H1 (cell line): ENCODE measurements around the gene MLYCD. TPM values are rescaled to one million over a fixed set of nuclear protein-coding genes. Genes with fewer than 3 reads are reported as not detected.

Source experiments
- CTCF ChIA-PET: fragments of 300-600 bp; sonication (Branson Sonifier 250); formaldehyde crosslinking; loops from one replicate; lab custom pipeline; 2021; ENCODE audit not compliant: partially characterized antibody; lab: Charles Lee
- POLR2A ChIA-PET: fragments of 300-600 bp; sonication (Branson Sonifier 250); formaldehyde crosslinking; loops from one replicate; lab custom pipeline; 2021; ENCODE audit warnings: inconsistent platforms; ENCODE audit not compliant: partially characterized antibody; lab: Charles Lee
- DNase-seq, 2 experiments: peaks; one replicate each; pipeline versions ENCODE4 v3.0.0 to v3.0.0-alpha.2; 2010 to 2022; ENCODE audit warnings: low spot score in 2 of 2, low read depth in 1 of 2, mixed read lengths in 1 of 2
- FAIRE-seq: peaks from 2 replicates; lab custom pipeline; 2011; peaks lifted over from hg19 to GRCh38; lab: Jason Lieb, UNC
- H2AFZ ChIP-seq: 2 replicates; pipeline ENCODE4 v1.8.1; 2012; ENCODE audit warnings: low read length, inconsistent platforms
- H2AK5ac ChIP-seq: 2 replicates; pipeline ENCODE4 v1.6.1; 2013; ENCODE audit warnings: low read depth, low read length
- H2BK120ac ChIP-seq: replicated peaks from 2 replicates; pipeline ENCODE3; 2013; ENCODE audit warnings: low read depth, low read length, inconsistent platforms
- H2BK12ac ChIP-seq: 2 replicates; pipeline ENCODE4 v1.6.1; 2013; ENCODE audit warnings: low read depth, low read length
- H2BK15ac ChIP-seq: 2 replicates; pipeline ENCODE4 v1.6.1; 2013; ENCODE audit warnings: low read length
- H2BK20ac ChIP-seq: 2 replicates; pipeline ENCODE4 v1.6.1; 2013; ENCODE audit warnings: low read length
- H2BK5ac ChIP-seq: 2 replicates; pipeline ENCODE4 v1.6.1; 2013; ENCODE audit warnings: low read depth, low read length
- H3K14ac ChIP-seq: 2 replicates; pipeline ENCODE4 v1.6.1; 2013; ENCODE audit warnings: inconsistent platforms; ENCODE audit not compliant: insufficient read length
- H3K18ac ChIP-seq: 2 replicates; pipeline ENCODE4 v1.6.1; 2013; ENCODE audit warnings: low read length; ENCODE audit errors: extremely low read depth
- H3K23ac ChIP-seq: 2 replicates; pipeline ENCODE4 v1.6.1; 2013; ENCODE audit warnings: inconsistent platforms; ENCODE audit not compliant: insufficient read length
- H3K23me2 ChIP-seq: 2 replicates; pipeline ENCODE4 v1.6.1; 2013; ENCODE audit warnings: low read depth, low read length
- H3K27ac ChIP-seq: 2 replicates; pipeline ENCODE4 v1.6.1; 2011; ENCODE audit warnings: low read depth, low read length, inconsistent platforms
- H3K27me3 ChIP-seq, 4 experiments: replicated peaks in 1 of 4; 1 replicate in 1 of 4; 2 replicates in 3 of 4; pipeline versions ENCODE4 v1.6.1 to v1.8.1; 2011 to 2013; ENCODE audit warnings: low read length in 3 of 4, mild to moderate bottlenecking in 3 of 4, inconsistent platforms in 2 of 4, mixed read lengths in 2 of 4, moderate library complexity in 1 of 4; ENCODE audit not compliant: control insufficient read depth in 3 of 4, insufficient read depth in 3 of 4; ENCODE audit errors: extremely low read depth in 1 of 4
- H3K36me3 ChIP-seq, 4 experiments: 2 replicates each; pipeline versions ENCODE4 v1.6.1 to v1.8.1; 2011 to 2013; ENCODE audit warnings: mild to moderate bottlenecking in 4 of 4, low read length in 3 of 4, moderate library complexity in 2 of 4, control low read depth in 1 of 4, inconsistent platforms in 1 of 4; ENCODE audit not compliant: insufficient read depth in 4 of 4, control insufficient read depth in 2 of 4
- H3K4ac ChIP-seq: replicated peaks from 2 replicates; pipeline ENCODE3; 2013; ENCODE audit warnings: low read length, low read depth, mixed read lengths, inconsistent platforms; ENCODE audit not compliant: insufficient read length
- H3K4me1 ChIP-seq, 4 experiments: replicated peaks in 1 of 4; 1 replicate in 1 of 4; 2 replicates in 3 of 4; pipeline versions ENCODE4 v1.6.1 to v1.8.1; 2011 to 2013; ENCODE audit warnings: low read length in 3 of 4, inconsistent platforms in 2 of 4, mixed read lengths in 1 of 4; ENCODE audit not compliant: insufficient read depth in 4 of 4, control insufficient read depth in 3 of 4
- H3K4me2 ChIP-seq, 2 experiments: 2 replicates each; pipeline versions ENCODE4 v1.6.1 to v1.8.1; 2011 to 2013; ENCODE audit warnings: low read depth in 2 of 2, low read length in 2 of 2, control low read depth in 1 of 2, inconsistent platforms in 1 of 2, mild to moderate bottlenecking in 1 of 2; ENCODE audit not compliant: insufficient read depth in 1 of 2
- H3K4me3 ChIP-seq, 4 experiments: fragments of 200-600, 300-600 bp in 1 of 4; sonication (generic), shearing (Covaris generic), sonication (Bioruptor Twin) in 1 of 4; 2 replicates each; pipeline versions ENCODE4 v1.5.1 to v1.8.1; 2011 to 2016; ENCODE audit warnings: low read length in 4 of 4, low read depth in 3 of 4, control low read depth in 2 of 4, inconsistent platforms in 2 of 4, mild to moderate bottlenecking in 2 of 4, mixed read lengths in 1 of 4, moderate library complexity in 1 of 4; ENCODE audit not compliant: insufficient read depth in 2 of 4; ENCODE audit errors: extremely low read depth in 1 of 4
- H3K56ac ChIP-seq: replicated peaks from 2 replicates; pipeline ENCODE3; 2013; ENCODE audit warnings: low read depth, mild to moderate bottlenecking, mixed read lengths, low read length, inconsistent platforms; ENCODE audit not compliant: insufficient read length
- H3K79me1 ChIP-seq: 2 replicates; pipeline ENCODE4 v1.6.1; 2013; ENCODE audit warnings: low read depth, low read length, control low read depth
- H3K79me2 ChIP-seq, 2 experiments: 2 replicates each; pipeline versions ENCODE4 v1.6.1 to v1.8.1; 2012 to 2013; ENCODE audit warnings: low read length in 2 of 2, mild to moderate bottlenecking in 2 of 2, inconsistent platforms in 1 of 2; ENCODE audit not compliant: insufficient read depth in 2 of 2, control insufficient read depth in 1 of 2
- H3K9ac ChIP-seq, 4 experiments: replicated peaks in 1 of 4; 1 replicate in 1 of 4; 2 replicates in 3 of 4; pipeline versions ENCODE4 v1.6.1 to v1.8.1; 2011 to 2013; ENCODE audit warnings: low read depth in 3 of 4, low read length in 3 of 4, control low read depth in 2 of 4, mild to moderate bottlenecking in 2 of 4, moderate library complexity in 2 of 4, inconsistent platforms in 1 of 4; ENCODE audit errors: extremely low read depth in 1 of 4
- H3K9me3 ChIP-seq, 2 experiments: 2 replicates each; pipeline versions ENCODE4 v1.6.1 to v1.8.1; 2012 to 2013; ENCODE audit warnings: mild to moderate bottlenecking in 2 of 2, moderate library complexity in 2 of 2, control low read depth in 1 of 2, inconsistent platforms in 1 of 2, low read depth in 1 of 2, low read length in 1 of 2, mixed read lengths in 1 of 2; ENCODE audit not compliant: insufficient read depth in 2 of 2
- H4K20me1 ChIP-seq, 2 experiments: replicated peaks in 1 of 2; 2 replicates each; pipeline versions ENCODE3 to v1.8.1; 2011 to 2013; ENCODE audit warnings: inconsistent platforms in 2 of 2, low read length in 2 of 2, mild to moderate bottlenecking in 1 of 2; ENCODE audit not compliant: insufficient read depth in 2 of 2, control insufficient read depth in 1 of 2
- H4K5ac ChIP-seq: 2 replicates; pipeline ENCODE4 v1.6.1; 2013; ENCODE audit warnings: low read length, low read depth, mixed read lengths, inconsistent platforms; ENCODE audit not compliant: insufficient read length
- H4K8ac ChIP-seq: 2 replicates; pipeline ENCODE4 v1.8.0; 2013; ENCODE audit warnings: mild to moderate bottlenecking, moderate library complexity, low read length, inconsistent platforms; ENCODE audit not compliant: insufficient read depth; ENCODE audit errors: extremely low read depth
- H4K91ac ChIP-seq: replicated peaks from 2 replicates; pipeline ENCODE3; 2013; ENCODE audit warnings: low read length, mixed read lengths, inconsistent platforms; ENCODE audit not compliant: insufficient read length
- ATF2 ChIP-seq: IDR thresholded peaks from 2 replicates; pipeline ENCODE4 v1.6.1; 2012; ENCODE audit warnings: low read length, inconsistent platforms
- BACH1 ChIP-seq: IDR thresholded peaks from 2 replicates; pipeline ENCODE4 v1.6.1; 2012; ENCODE audit warnings: low read length, improper control_type of control experiment
- CBX8 ChIP-seq: fragments of 300-800, 300-1000 bp; sonication (generic); IDR thresholded peaks from 2 replicates; pipeline ENCODE4 v1.7.1; 2016; ENCODE audit warnings: low read depth, low read length, borderline replicate concordance
- CTCF ChIP-seq, 3 experiments: IDR thresholded peaks; 1 replicate in 2 of 3; 2 replicates in 1 of 3; pipeline versions ENCODE4 v1.5.1 to v1.6.1; 2011; ENCODE audit warnings: low read length in 3 of 3, mild to moderate bottlenecking in 3 of 3, inconsistent platforms in 2 of 3, low read depth in 1 of 3, moderate library complexity in 1 of 3; ENCODE audit not compliant: insufficient read depth in 1 of 3; ENCODE audit errors: control extremely low read depth in 1 of 3
- EZH2 ChIP-seq: fragments of 200-600 bp; sonication (generic); IDR thresholded peaks from 2 replicates; pipeline ENCODE4 v1.7.1; 2012; ENCODE audit warnings: low read depth, mild to moderate bottlenecking, moderate library complexity, low read length, inconsistent platforms; ENCODE audit not compliant: severe bottlenecking
- JUND ChIP-seq: IDR thresholded peaks from 2 replicates; pipeline ENCODE4 v1.6.1; 2011; ENCODE audit warnings: mild to moderate bottlenecking, improper control_type of control experiment, low read length
- KDM4A ChIP-seq: IDR thresholded peaks from one replicate; pipeline ENCODE4 v1.7.1; 2012; ENCODE audit warnings: low read depth, mild to moderate bottlenecking, moderate library complexity, low read length, inconsistent platforms; ENCODE audit not compliant: severe bottlenecking
- RFX5 ChIP-seq: IDR thresholded peaks from 2 replicates; pipeline ENCODE4 v1.6.1; 2011; ENCODE audit warnings: low read depth, low read length, improper control_type of control experiment, borderline replicate concordance
- SP2 ChIP-seq: IDR thresholded peaks from 2 replicates; pipeline ENCODE4 v1.6.1; 2012; ENCODE audit warnings: mild to moderate bottlenecking, low read length, inconsistent platforms
- YY1 ChIP-seq: IDR thresholded peaks from 2 replicates; pipeline ENCODE4 v1.6.1; 2011; ENCODE audit warnings: low read depth, mild to moderate bottlenecking, low read length
- WGBS, 2 experiments: shearing (Covaris generic) in 1 of 2; methylation state at CpG; one replicate each; pipeline versions ENCODE4 v1.1.6 to v1.1.7; 2013 to 2015; ENCODE audit warnings: low lambda C conversion rate in 2 of 2, mixed read lengths in 2 of 2, inconsistent platforms in 1 of 2, low coverage in 1 of 2, missing lambda C conversion rate in 1 of 2; ENCODE audit not compliant: insufficient replicate concordance in 2 of 2, insufficient coverage in 1 of 2, insufficient read length in 1 of 2; ENCODE audit errors: extremely low coverage in 1 of 2, missing lambda C conversion rate in 1 of 2; 5-methylcytosine and 5-hydroxymethylcytosine counted together
- polyA plus RNA-seq, 7 experiments: library from polyadenylated mRNA; depleted of rRNA in 3 of 7; stranded (reverse) in 5 of 7; unstranded in 2 of 7; fragments of >200 nt in 5 of 7; fragments of 200-250 nt in 2 of 7; gene quantifications; 1 replicate in 5 of 7; 2 replicates in 1 of 7; 4 replicates in 1 of 7; pipeline versions ENCODE4 v1.2.1 to v1.2.3, GENCODE V29; 2011 to 2013; ENCODE audit warnings: missing spikeins in 2 of 7, mixed read lengths in 2 of 7
- total RNA-seq: library from RNA; stranded (reverse); fragmentation: NEBNext Ultra II Directional; extraction: Animal tissue kit (Norgen Biotek cat#: 25700); gene quantifications from 2 replicates; pipeline ENCODE4 v1.2.1, GENCODE V29; 2021

Gene MLYCD
- total and polyA plus RNA-seq, 2 of the 8 experiments (the other 6 are each of a cell fraction or from before 2014, with no cell fraction given), result 3.7 to 7.0 TPM

GRCh38 chr16:83895942-83896341, 3.0 kb upstream of the MLYCD start:
- H3K79me1 ChIP-seq, result no peaks in the 10 kb centered on the region
- H2AK5ac ChIP-seq, result no peak overlapping the region
- no peak overlapping the region for H3K9ac ChIP-seq
- H4K20me1 ChIP-seq, result peaks cover 0 to 5% of the 10 kb centered on the region in 2 experiments
- H3K23ac ChIP-seq, result no peak overlapping the region
- H3K4ac ChIP-seq, result no peak overlapping the region
- no peak overlapping the region for H4K5ac ChIP-seq
- H3K36me3 ChIP-seq, result no peaks in the 10 kb centered on the region
- DNase-seq (no peak), FAIRE-seq (no peak)
- H4K91ac ChIP-seq, result no peak overlapping the region
- no peak overlapping the region for H2BK12ac ChIP-seq
- no peak overlapping the region for H3K4me2 ChIP-seq
- CTCF ChIA-PET, result interaction anchor here (1.0 kb wide), 1 partner anchor 188 kb away, joined by 6 read pairs; no protein-coding TSS in a partner anchor
- no peak overlapping the region for H2BK120ac ChIP-seq
- no peak overlapping the region for H3K27ac ChIP-seq
- H3K14ac ChIP-seq, result no peak overlapping the region
- peaks cover 0 to 10% of the 10 kb centered on the region in 2 experiments; a peak in 2 of 4 replicates for H3K79me2 ChIP-seq
- 92% methylated on average over 3 of the region's 3 CpGs; no CpG with 5 or more reads in 1 of the 2 experiments for WGBS, 2 experiments
- POLR2A ChIA-PET, result no interaction called here
- peaks cover 2 to 13% (median 4%) of the 10 kb centered on the region in 4 experiments; a peak in 5 of 7 replicates for H3K4me1 ChIP-seq
- H3K23me2 ChIP-seq, result peaks cover 6% of the 10 kb centered on the region
- no peak overlapping the region for H2BK20ac ChIP-seq
- no peak overlapping the region for H3K4me3 ChIP-seq
- H3K27me3 ChIP-seq, result no peaks in the 10 kb centered on the region; a peak in 1 of 7 replicates
- no peak overlapping the region for H2BK15ac ChIP-seq
- no peaks in the 10 kb centered on the region; a peak in 1 of 4 replicates for H3K9me3 ChIP-seq
- H3K18ac ChIP-seq, result no peak overlapping the region
- no peak overlapping the region for H4K8ac ChIP-seq
- H2BK5ac ChIP-seq, result no peak overlapping the region
- H2AFZ ChIP-seq, result no peak overlapping the region
- H3K56ac ChIP-seq, result no peak overlapping the region
- TF ChIP-seq CBX8 (no peak), EZH2 (no peak), YY1 (no peak), KDM4A (no peak), BACH1 (no peak), JUND (no peak), SP2 (no peak), ATF2 (no peak), RFX5 (no peak), CTCF (IDR thresholded peaks at IDR 0.05; ENCODE audit: control extremely low read depth in 1 of 3, insufficient read depth in 1 of 3, low read depth in 1 of 3, low read length in 3 of 3) (no peak)
